GM12864 (cell line): ENCODE measurements around the gene C10orf90.

Experiments
- DNase-seq: peaks from one replicate; pipeline ENCODE4 v3.0.0-alpha.2; 2011; ENCODE audit warnings: low read depth
- H3K4me3 ChIP-seq: 2 replicates; pipeline ENCODE4 v1.5.1; 2011; ENCODE audit warnings: mild to moderate bottlenecking, low read depth, low read length, control low read depth
- TF ChIP-seq, protein P1 (sequence below): IDR thresholded peaks from 2 replicates; pipeline ENCODE4 v1.5.1; 2011; ENCODE audit warnings: low read depth, mild to moderate bottlenecking, moderate library complexity, low read length, control low read depth, inconsistent platforms; ENCODE audit errors: missing control alignments

Gene C10orf90, protein sequence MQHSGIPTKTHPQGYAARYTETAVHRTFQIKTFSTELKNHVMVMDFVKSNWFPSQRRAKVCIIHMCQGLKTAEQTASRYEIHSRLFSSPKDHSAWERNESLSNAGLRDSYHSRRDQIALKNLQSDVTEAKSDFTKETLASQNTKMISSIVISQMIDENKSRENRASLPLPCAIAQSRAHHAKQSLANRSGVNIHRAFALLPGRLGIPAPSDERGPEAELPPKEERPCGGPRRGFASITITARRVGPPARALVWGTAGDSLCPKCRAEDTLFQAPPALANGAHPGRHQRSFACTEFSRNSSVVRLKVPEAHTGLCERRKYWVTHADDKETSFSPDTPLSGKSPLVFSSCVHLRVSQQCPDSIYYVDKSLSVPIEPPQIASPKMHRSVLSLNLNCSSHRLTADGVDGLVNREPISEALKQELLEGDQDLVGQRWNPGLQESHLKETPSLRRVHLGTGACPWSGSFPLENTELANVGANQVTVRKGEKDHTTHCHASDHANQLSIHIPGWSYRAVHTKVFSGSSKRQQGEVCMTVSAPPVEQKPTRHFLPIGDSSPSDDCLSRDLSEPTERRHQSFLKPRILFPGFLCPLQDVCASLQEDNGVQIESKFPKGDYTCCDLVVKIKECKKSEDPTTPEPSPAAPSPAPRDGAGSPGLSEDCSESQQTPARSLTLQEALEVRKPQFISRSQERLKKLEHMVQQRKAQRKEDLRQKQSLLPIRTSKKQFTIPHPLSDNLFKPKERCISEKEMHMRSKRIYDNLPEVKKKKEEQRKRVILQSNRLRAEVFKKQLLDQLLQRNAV

DNA sequence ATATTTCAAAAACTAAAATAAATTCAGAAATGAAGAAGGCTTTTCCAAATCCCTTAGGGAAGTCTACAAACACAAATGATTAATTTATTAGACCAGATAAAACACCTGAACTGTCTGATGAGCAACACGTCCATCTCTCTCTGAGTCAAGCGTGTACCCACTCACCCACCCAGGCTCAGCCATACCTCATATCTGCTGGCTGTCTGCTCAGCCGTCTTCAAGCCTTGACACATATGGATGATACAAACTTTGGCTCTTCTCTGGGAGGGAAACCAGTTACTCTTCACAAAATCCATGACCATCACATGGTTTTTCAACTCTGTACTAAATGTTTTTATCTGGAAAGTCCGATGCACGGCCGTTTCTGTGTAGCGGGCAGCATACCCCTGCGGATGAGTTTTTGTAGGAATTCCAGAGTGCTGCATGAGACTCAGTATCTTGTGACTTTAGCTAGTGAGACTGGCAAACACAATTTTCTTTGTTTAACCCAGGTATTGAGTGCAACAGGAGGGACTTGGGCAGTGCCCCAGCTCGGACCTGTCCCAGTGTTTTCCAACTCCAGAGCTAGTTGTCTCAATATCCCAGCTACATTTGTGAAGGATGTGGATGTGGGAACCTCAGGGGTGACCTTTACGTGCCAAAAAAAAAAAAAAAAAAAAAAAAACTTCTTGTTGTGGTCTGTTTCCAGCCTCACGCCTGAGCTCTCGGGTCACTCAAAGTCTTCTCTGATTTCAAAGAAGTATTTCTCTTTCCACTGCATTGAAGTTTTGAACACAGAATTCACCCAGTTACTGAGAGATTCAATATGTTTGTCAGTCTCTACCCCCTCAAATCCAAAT is at the start of gene C10orf90:
TSS of gene C10orf90 (minus strand) at position 638 of the 839 bp plus-strand sequence. CDS start at position 425, 213 bp downstream.
- DNase-seq = no peak
- no peak within 1 kb of the TSS for H3K4me3 ChIP-seq
- TF ChIP-seq, protein P1, sequence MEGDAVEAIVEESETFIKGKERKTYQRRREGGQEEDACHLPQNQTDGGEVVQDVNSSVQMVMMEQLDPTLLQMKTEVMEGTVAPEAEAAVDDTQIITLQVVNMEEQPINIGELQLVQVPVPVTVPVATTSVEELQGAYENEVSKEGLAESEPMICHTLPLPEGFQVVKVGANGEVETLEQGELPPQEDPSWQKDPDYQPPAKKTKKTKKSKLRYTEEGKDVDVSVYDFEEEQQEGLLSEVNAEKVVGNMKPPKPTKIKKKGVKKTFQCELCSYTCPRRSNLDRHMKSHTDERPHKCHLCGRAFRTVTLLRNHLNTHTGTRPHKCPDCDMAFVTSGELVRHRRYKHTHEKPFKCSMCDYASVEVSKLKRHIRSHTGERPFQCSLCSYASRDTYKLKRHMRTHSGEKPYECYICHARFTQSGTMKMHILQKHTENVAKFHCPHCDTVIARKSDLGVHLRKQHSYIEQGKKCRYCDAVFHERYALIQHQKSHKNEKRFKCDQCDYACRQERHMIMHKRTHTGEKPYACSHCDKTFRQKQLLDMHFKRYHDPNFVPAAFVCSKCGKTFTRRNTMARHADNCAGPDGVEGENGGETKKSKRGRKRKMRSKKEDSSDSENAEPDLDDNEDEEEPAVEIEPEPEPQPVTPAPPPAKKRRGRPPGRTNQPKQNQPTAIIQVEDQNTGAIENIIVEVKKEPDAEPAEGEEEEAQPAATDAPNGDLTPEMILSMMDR = no peak

DNA sequence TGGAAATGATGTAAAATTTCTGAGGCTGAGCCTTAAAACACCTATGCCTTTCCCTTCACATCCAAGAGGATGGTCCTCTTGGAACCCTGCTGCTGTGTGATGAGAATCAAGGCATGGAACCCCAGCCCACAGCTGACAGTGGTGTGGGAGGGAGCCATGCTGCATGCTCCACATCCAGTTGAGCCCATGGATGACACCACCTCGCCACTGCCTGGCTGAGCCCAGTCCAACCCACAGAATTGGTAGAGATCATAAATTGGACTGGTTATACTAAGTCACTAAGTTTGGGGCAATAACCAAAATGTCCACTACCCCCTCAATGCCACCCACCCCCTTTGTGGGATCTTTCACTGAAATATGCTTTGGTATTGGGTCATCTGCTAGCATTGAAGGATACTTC is 45.9 kb upstream of the C10orf90 start:
- no peak for DNase-seq
- no peak overlapping the region for H3K4me3 ChIP-seq
- TF ChIP-seq, protein P1 = no peak

DNA sequence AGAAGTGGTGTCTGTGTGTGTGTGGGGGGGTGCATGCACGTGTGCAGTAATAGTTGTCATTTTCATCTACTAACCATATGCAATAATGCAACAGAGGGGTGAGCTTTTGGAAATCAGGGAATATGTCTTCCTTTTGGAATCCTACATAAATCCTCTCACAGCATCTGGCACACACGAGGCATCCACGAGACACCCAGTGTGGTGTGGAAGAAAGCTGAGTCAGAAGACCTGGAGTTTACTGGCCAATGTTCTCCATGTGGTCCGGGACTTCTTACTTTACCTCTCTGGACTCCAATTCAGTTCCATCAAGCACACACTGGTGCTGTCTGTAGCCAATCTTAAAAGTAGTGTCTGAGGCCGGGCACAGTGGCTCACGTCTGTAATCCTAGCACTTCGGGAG is 43.1 kb upstream of the C10orf90 start:
- H3K4me3 ChIP-seq = no peak overlapping the region
- DNase-seq = no peak
- TF ChIP-seq, protein P1 = no peak

DNA sequence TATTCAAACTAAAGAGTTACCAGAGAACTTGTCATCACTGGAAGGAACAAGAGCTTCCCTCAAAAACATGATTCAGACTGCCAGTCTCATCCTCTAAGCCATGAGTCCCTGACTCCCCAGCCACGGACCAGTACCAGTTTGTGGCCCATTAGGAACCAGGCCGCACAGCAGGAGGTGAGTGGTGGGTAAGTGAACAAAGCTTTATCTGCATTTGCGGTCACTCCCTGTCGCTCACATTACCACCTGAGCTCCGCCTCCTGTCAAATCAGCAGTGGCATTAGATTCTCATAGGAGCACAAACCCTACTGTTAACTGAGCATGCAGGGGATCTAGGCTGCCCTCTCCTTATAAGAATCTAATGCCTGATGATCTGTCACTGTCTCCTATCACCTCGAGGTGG is 42.2 kb upstream of the C10orf90 start:
- DNase-seq = no peak
- TF ChIP-seq, protein P1 = no peak
- no peak overlapping the region for H3K4me3 ChIP-seq

DNA sequence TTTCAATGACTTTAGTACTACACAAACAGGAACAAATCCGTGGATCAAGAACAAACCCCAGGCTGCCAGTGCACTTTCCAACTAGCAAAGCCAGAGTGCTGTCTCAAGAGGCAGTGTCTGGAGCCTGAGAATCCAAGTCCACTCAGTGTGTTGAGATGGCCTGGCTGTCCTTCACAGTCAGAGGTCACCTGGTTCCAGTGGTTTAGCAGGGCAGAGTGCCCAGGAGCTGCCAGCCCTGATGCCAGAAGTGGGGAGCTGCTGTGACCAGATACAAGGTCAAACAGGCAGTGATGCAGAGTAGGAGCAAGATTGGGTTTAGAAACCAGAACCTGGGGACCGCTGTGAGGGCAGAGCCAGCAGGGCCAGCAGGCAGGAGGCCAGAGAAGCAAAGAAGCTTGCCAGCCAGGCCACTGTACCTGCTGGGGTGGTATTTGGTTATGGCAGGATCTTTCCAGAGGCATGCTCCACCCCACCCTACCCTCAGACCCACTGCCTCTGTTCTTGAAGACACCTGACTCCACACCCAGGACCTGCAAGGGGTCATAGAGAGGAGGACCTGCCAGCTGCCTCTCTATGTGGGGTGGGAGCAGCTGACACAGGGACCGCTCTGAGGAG is 35.6 kb upstream of the C10orf90 start:
- H3K4me3 ChIP-seq = no peak overlapping the region
- no peak for DNase-seq
- TF ChIP-seq, protein P1 = no peak

DNA sequence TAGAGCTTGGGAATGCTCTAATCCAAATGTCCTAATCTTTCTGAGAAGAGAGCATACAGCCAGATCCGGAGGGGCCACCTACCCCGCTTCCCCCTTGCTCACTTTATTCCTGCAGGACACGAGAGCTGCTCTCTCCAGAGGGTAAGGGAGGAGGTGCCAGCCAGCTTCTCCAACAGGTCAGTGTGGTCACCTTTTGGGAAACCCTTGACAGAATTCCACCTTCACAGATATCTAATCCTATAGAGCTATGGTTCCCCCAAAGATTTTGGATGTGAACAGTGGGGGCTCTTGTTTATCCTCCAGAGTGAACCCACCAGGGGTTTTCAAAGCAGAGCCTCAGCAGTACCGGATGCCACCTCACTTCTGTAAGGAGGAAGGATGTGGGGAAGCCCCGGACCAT is 34.6 kb upstream of the C10orf90 start:
- TF ChIP-seq, protein P1 = no peak

More for the DNA sequence above, 34.6 kb upstream of the C10orf90 start:
- no peak overlapping the region for H3K4me3 ChIP-seq
- DNase-seq = no peak
